GM19395 (cell line): ENCODE data around the gene SYNE2.
A peak's percentile ranks its signal among the peaks of the same experiment; 100 is the strongest.

Experiments used
- ATAC-seq: cut with Tn5 transposase; IDR thresholded peaks from one replicate; pipeline ENCODE4 v1.9.1; 2021; ENCODE audit warnings: mild to moderate bottlenecking, moderate library complexity; ENCODE audit not compliant: unreplicated experiment

SYNE2 gene

DNA sequence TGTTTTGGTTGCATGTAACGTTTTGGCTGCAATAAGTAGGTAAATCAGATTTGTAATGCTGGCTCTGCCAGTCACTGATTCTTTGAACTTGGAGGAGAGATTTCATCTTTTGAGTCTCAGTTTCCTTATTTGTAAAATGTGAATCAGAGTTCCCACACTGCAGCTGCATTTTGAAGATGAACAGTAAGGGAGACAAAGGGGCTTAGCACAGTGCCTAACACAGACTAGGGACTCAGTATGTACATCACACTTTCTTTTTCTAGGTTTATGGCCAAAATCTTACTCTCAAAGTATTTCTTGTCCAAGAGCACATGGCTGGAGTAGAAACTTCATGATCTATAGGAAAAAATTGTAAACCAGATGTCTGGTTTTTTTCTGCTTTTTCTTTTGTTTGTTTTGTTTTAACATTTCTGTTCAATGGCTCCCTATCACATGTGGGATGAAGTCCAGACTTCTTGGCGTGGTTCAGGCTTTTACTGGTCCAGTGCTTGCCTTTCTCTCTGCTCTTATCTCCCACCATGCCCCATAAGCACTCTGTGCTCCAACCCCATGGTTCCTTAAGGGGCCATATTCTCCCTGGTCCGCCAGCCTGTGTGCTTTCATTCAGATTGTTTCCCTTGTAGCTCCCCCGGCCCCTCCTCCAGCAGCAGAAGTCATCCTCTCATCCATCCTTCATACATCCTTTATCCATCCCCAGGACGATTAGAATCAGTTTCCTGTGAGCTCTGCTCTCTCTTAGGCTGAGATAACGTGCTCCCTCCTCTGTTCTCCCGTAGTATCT is 58.0 kb downstream of the SYNE2 start:
- no peak for ATAC-seq

DNA sequence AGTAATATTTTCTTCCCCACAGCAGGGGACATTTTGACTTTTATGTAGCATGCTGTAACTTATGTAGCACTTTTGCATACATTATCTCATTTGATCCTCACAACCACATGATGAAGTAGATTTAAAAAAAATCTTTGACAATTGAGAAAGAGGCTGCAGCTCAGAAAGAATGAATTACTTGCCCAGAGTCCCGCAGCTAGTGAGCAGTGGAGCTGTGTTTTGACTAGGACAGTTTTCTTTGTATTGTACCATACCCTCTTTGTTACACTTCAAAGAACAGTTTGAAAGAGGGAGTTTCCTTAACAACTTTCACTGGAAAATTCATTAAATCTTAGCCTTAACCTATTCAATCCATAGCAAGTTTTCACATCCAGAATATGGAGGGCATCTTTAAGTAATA is 58.6 kb downstream of the SYNE2 start:
- no peak for ATAC-seq

DNA sequence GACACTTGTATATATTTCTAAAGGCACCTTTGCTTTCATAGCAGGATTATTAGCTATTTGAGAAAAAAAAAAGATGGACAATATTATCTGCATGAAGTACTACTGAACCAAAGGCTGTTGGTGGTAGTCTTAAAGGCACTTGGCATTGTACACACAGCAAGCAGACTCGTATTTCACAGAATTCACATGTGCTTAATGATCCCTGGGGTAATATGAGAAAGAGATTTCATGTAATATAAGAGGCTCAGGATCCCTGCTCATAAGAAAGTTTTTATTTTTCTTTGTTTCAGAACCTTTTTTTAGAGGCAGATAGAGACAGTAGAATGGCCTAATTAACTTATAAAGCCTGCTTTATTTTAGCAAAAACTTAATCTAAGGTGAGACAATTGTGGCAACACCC is 59.5 kb downstream of the SYNE2 start:
- ATAC-seq, result no peak

- no peak for ATAC-seq
Measured at GRCh38 chr14:63918411-63918810, 65.6 kb downstream of the SYNE2 start.

- no peak for ATAC-seq
Measured at GRCh38 chr14:63922696-63923421, 70.1 kb downstream of the SYNE2 start.

DNA sequence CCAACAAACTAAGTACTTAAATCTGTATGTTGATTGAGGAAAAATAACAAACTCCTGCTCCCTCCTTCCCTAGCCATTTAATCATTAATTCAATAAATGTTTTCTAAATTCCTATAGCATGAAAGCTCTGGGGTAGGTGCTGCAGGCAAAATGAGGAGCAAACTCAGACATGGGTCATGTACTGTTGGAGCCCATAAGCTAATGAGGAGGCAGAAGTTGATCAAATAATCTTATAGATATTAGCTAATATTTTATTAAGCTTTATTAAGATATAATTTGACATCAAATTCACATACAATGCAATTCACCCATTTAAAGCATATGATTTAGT is 70.6 kb downstream of the SYNE2 start:
- no peak for ATAC-seq

- no peak for ATAC-seq
Measured at GRCh38 chr14:63924375-63924774, 71.6 kb downstream of the SYNE2 start.

DNA sequence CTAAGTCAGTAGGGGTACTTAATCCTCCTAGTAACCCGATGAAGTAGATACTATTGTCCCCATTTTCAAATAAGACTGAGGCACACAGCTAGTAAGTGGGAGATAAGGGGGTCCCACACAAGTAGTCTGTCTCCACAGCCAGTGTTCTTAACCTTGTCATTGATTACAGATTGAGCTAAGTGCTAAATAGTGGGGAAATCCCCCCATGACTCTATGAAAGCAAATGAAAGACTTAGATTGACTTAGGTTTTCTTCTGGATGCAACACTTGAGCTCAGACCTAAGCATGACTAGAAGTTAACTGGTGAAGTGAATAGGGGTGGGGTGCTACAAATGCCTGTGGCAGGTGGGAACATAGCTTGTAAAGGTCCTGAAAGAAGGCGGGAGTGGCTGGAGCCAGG is 73.8 kb downstream of the SYNE2 start:
- ATAC-seq, result no peak

GRCh38 chr14:63928744-63929174 is 76.0 kb downstream of the SYNE2 start:
- ATAC-seq, result no peak

DNA sequence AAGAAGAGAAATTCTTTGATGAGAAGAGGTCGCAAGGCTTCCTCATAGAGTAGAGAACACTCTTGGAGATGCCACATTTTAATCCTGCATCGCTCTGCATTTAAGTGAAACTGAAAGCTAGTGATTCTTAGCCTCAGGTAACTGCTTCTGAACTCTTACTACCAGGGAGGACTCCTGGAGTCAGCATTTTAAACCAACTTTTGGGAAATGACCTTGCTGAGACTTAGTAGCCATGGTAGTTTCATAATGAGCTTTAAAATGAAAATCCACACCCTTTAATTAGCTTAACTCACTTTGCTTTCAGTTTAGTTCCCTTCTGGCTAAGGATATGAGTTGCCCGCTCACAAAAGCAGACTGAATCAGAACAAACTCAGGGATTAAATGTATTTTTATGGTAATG is 80.3 kb downstream of the SYNE2 start:
- no peak for ATAC-seq

DNA sequence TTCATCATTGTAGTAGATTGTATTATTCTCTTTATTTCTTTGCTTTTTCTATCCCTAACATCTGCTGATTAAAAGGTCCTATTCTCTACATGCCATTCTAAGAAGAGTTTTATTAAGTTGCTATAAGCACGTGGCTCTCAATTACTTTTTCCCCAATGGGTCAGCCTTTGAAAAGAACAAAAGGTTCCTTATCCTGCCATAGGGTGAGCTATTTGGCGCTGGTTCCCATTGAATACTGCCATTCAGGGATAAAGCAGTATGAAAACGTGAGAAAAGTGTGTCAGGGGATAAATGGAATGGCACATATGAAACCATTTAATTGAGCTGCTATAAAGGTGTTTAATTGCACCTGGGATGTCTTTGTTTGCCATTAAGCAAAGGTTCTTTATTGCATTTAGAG is 80.9 kb downstream of the SYNE2 start:
- no peak for ATAC-seq

GRCh38 chr14:63938198-63939005 is 85.6 kb downstream of the SYNE2 start:
- peak; percentile 74 for ATAC-seq

GRCh38 chr14:63939006-63939270 is 86.1 kb downstream of the SYNE2 start:
- ATAC-seq, result no peak

GRCh38 chr14:63940387-63940786 is 87.6 kb downstream of the SYNE2 start:
- no peak for ATAC-seq

DNA sequence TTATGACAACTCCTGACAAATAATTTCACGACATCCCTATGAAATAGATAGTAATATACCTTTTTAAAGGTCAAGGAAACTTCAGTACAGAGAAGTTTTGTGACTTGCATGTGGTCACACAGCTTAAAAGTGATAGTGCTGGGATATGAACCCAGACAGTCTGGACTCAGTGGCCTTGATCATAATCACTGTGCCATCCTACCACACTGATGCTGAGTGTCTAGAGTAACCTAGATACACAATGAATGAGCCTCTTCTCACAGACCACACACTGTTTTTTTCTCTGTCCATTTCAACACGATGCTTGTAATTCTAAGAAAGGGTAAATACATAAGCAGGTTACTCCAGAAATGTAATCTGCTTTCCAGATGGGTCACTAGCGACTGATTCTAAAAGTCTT is 88.2 kb downstream of the SYNE2 start:
- no peak for ATAC-seq

DNA sequence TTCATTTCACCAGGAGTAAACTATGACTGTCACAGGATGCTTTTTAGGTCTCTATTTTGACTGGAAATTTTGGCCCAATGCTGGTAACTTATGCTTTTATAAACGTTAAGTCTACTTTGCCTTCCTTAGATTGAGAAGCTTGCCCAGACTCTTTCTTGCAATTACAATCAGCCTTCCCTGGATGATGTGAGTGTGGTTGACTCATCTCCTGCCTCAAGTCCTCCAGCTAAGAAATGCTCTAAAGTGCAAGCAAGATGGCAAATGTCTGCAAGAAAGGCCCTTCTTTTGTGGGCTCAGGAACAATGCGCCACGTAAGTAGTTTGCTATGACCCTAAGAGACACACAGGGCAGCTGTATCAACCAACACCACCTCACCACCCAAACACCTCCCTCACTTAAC is 96.9 kb downstream of the SYNE2 start:
- no peak for ATAC-seq

GRCh38 chr14:63951021-63951420 is 98.2 kb downstream of the SYNE2 start:
- ATAC-seq, result no peak

GRCh38 chr14:63951429-63951828 is 98.6 kb downstream of the SYNE2 start:
- no peak for ATAC-seq

DNA sequence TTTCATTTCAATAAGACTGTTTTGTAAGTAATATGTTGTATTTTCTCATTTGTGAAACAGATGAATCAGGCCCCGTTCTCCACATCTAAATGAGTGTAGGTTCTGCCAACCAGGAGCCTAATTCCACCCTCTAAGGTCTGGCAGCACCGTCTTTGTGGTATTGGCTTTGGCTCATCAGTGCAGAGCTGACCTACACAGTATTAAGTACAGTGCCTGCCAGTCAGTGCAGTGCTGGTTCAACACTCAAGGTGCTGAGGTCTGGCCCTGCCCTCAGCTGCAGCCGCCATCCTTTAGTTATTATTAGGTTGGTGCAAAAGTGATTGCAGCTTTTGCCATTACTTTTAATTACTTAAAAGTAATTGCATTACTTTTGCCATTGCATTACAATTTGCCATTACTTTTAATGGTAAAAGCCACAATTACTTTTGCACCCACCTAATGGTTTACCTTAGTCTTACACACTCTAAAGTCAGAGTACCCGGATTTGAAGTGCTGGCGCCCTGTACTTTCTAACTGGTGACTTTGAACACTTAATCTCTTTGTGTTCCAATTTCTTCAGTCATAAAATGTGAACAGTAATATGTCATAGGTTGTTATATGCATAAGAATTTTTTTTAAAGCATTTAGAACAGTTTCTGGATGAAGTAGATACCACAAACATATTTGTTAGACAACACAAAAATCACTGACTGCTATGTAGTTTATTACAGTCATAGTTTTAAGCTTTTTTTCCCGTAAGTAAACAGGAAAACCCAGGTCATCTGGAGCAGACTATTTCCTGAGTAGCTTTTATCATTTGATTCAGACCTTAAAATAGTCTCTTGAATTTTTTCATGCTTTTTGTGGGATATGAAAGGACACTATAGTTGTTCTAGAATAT is 99.5 kb downstream of the SYNE2 start:
- no peak for ATAC-seq

- ATAC-seq, result no peak
Measured at GRCh38 chr14:63952933-63953437, 100.2 kb downstream of the SYNE2 start.

DNA sequence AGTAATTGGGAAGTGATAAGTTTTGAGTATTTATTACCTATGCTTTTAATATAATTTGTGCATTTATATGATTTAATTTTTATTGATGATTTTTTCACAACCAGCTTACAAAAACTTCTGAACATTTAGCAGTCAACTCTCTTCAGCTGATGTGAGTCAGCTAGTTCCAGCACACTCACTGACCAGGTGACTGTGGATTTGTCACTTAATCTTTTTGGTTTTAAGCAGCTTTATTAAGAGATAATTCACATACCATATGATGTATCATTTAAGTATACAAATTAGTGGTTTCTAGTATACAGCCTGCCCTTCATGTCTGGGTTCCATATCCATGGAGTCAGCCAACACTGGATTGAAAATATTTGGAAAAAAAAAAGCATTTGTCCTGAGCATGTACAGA is 103.5 kb downstream of the SYNE2 start:
- no peak for ATAC-seq
